Fibroblast of pulmonary artery (primary cell): ENCODE data around the gene NPVF.
A peak's percentile ranks its signal among the peaks of the same experiment; 100 is the strongest.

ENCODE experiments used
- DNase-seq: peaks from one replicate; pipeline ENCODE4 v3.0.0-alpha.2; 2010; ENCODE audit warnings: low read depth
- H3K4me3 ChIP-seq: replicated peaks from 2 replicates; pipeline ENCODE4 v1.5.1; 2011; ENCODE audit warnings: low read depth, mild to moderate bottlenecking, control low read depth, low read length, moderate library complexity
- CTCF ChIP-seq: IDR thresholded peaks from 2 replicates; pipeline ENCODE4 v1.5.1; 2011; ENCODE audit warnings: mild to moderate bottlenecking, control low read depth, low read length, inconsistent platforms; ENCODE audit errors: missing control alignments

Gene NPVF

GRCh38 chr7:25216837-25217236 is 11.4 kb downstream of the NPVF start:
- TF ChIP-seq CTCF: peak; percentile 73
- peak; percentile 72 for DNase-seq

GRCh38 chr7:25215694-25216335 is 12.5 kb downstream of the NPVF start:
- H3K4me3 ChIP-seq: no peak overlapping the region
- DNase-seq: no peak
- TF ChIP-seq CTCF: no peak

More at GRCh38 chr7:25216837-25217236, 11.4 kb downstream of the NPVF start:
- H3K4me3 ChIP-seq: no peak overlapping the region

- H3K4me3 ChIP-seq: no peak overlapping the region
- DNase-seq: no peak
- no peak for TF ChIP-seq CTCF
These were observed 19.6 kb downstream of the NPVF start for GRCh38 chr7:25208525-25209221.

GRCh38 chr7:25207887-25208286 is 20.4 kb downstream of the NPVF start:
- DNase-seq: no peak
- no peak for TF ChIP-seq CTCF
- H3K4me3 ChIP-seq: no peak overlapping the region

GRCh38 chr7:25206765-25207164 is 21.5 kb downstream of the NPVF start:
- no peak for DNase-seq
- H3K4me3 ChIP-seq: no peak overlapping the region
- no peak for TF ChIP-seq CTCF

GRCh38 chr7:25196132-25196896 is 32.0 kb downstream of the NPVF start:
- DNase-seq: peak; percentile 74
- no peak overlapping the region for H3K4me3 ChIP-seq
- TF ChIP-seq CTCF: no peak
